Activated CD4-positive, alpha-beta T cell treated with anti-CD3 and anti-CD28 coated beads for 48 hours (primary cell): Measurements from ENCODE around the gene JAKMIP1.
A peak's percentile ranks its signal among the peaks of the same experiment; 100 is the strongest.

Experiments
- DNase-seq: peaks from one replicate; pipeline ENCODE4 v3.0.0-alpha.2; 2020

The JAKMIP1 gene

GRCh38 chr4:6177587-6178197, 22.7 kb downstream of the JAKMIP1 start:
- peak; percentile 36 for DNase-seq

GRCh38 chr4:6175426-6175825, 24.9 kb downstream of the JAKMIP1 start:
- DNase-seq: no peak

GRCh38 chr4:6172927-6173200, 27.5 kb downstream of the JAKMIP1 start:
- no peak for DNase-seq

- DNase-seq: no peak
Observed at GRCh38 chr4:6172093-6172926, 28.0 kb downstream of the JAKMIP1 start.

GRCh38 chr4:6169239-6169638, 31.1 kb downstream of the JAKMIP1 start:
- DNase-seq: no peak

GRCh38 chr4:6165766-6166165, 34.6 kb downstream of the JAKMIP1 start:
- no peak for DNase-seq

GRCh38 chr4:6162885-6163284, 37.5 kb downstream of the JAKMIP1 start:
- no peak for DNase-seq

- no peak for DNase-seq
Observed at GRCh38 chr4:6161921-6162464, 38.4 kb downstream of the JAKMIP1 start.

GRCh38 chr4:6160536-6160935, 39.8 kb downstream of the JAKMIP1 start:
- DNase-seq: no peak

- DNase-seq: no peak
Observed at GRCh38 chr4:6157926-6158325, 42.4 kb downstream of the JAKMIP1 start.

GRCh38 chr4:6155996-6156750, 44.2 kb downstream of the JAKMIP1 start:
- DNase-seq: no peak

GRCh38 chr4:6154875-6155274, 45.5 kb downstream of the JAKMIP1 start:
- DNase-seq: no peak

- DNase-seq: no peak
Observed at GRCh38 chr4:6153874-6154273, 46.5 kb downstream of the JAKMIP1 start.

- no peak for DNase-seq
Observed at GRCh38 chr4:6152869-6153705, 47.3 kb downstream of the JAKMIP1 start.

- no peak for DNase-seq
Observed at GRCh38 chr4:6150046-6150735, 50.2 kb downstream of the JAKMIP1 start.

- DNase-seq: no peak
Observed at GRCh38 chr4:6148506-6149205, 51.7 kb downstream of the JAKMIP1 start.

GRCh38 chr4:6147441-6147840, 52.9 kb downstream of the JAKMIP1 start:
- no peak for DNase-seq

GRCh38 chr4:6143603-6144181, 56.7 kb downstream of the JAKMIP1 start:
- DNase-seq: no peak

- DNase-seq: no peak
Observed at GRCh38 chr4:6142935-6143602, 57.3 kb downstream of the JAKMIP1 start.

- DNase-seq: no peak
Observed at GRCh38 chr4:6142511-6142910, 57.8 kb downstream of the JAKMIP1 start.

GRCh38 chr4:6141554-6141953, 58.8 kb downstream of the JAKMIP1 start:
- DNase-seq: no peak
